ENCODE data around the gene PSIP1.

DNA sequence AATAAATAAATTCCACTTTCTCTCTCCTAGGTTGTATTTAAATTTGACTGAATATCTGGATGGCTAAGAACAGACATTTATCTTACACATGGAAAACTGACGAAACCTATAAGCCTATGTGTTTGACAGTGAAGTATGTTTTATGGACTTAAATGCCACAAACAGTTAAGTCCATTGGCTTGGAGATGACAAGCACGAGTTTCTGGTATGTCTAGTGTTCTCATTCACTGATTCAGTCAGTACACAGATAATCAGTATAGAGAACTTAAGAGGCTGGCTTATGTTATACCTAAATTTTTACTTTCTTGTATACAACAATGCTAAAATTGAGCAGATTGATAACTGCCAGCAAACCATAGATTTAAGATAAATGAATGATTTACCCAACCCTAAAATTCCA lies 49.2 kb downstream of the PSIP1 start:
- TF ChIP-seq CREB1 (CRISPR knock-in tag; IDR thresholded peaks at IDR 0.05): no peak
- TF ChIP-seq, protein P1, sequence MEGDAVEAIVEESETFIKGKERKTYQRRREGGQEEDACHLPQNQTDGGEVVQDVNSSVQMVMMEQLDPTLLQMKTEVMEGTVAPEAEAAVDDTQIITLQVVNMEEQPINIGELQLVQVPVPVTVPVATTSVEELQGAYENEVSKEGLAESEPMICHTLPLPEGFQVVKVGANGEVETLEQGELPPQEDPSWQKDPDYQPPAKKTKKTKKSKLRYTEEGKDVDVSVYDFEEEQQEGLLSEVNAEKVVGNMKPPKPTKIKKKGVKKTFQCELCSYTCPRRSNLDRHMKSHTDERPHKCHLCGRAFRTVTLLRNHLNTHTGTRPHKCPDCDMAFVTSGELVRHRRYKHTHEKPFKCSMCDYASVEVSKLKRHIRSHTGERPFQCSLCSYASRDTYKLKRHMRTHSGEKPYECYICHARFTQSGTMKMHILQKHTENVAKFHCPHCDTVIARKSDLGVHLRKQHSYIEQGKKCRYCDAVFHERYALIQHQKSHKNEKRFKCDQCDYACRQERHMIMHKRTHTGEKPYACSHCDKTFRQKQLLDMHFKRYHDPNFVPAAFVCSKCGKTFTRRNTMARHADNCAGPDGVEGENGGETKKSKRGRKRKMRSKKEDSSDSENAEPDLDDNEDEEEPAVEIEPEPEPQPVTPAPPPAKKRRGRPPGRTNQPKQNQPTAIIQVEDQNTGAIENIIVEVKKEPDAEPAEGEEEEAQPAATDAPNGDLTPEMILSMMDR (IDR thresholded peaks at IDR 0.05): no peak
- no peak for TF ChIP-seq JUN (CRISPR knock-in tag; IDR thresholded peaks at IDR 0.05)
- no peak for TF ChIP-seq FOXJ3 (CRISPR knock-in tag; IDR thresholded peaks at IDR 0.05; ENCODE audit: borderline replicate concordance)
- TF ChIP-seq ATF1 (CRISPR knock-in tag; IDR thresholded peaks at IDR 0.05): no peak
- TF ChIP-seq, protein P2, sequence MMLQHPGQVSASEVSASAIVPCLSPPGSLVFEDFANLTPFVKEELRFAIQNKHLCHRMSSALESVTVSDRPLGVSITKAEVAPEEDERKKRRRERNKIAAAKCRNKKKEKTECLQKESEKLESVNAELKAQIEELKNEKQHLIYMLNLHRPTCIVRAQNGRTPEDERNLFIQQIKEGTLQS (CRISPR knock-in tag; conservative IDR thresholded peaks at IDR 0.05): no peak
- TF ChIP-seq, protein P3, sequence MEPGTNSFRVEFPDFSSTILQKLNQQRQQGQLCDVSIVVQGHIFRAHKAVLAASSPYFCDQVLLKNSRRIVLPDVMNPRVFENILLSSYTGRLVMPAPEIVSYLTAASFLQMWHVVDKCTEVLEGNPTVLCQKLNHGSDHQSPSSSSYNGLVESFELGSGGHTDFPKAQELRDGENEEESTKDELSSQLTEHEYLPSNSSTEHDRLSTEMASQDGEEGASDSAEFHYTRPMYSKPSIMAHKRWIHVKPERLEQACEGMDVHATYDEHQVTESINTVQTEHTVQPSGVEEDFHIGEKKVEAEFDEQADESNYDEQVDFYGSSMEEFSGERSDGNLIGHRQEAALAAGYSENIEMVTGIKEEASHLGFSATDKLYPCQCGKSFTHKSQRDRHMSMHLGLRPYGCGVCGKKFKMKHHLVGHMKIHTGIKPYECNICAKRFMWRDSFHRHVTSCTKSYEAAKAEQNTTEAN (CRISPR knock-in tag; IDR thresholded peaks at IDR 0.05): no peak
- TF ChIP-seq, protein P4, sequence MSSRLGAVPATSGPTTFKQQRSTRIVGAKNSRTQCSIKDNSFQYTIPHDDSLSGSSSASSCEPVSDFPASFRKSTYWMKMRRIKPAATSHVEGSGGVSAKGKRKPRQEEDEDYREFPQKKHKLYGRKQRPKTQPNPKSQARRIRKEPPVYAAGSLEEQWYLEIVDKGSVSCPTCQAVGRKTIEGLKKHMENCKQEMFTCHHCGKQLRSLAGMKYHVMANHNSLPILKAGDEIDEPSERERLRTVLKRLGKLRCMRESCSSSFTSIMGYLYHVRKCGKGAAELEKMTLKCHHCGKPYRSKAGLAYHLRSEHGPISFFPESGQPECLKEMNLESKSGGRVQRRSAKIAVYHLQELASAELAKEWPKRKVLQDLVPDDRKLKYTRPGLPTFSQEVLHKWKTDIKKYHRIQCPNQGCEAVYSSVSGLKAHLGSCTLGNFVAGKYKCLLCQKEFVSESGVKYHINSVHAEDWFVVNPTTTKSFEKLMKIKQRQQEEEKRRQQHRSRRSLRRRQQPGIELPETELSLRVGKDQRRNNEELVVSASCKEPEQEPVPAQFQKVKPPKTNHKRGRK (CRISPR knock-in tag; IDR thresholded peaks at IDR 0.05; ENCODE audit: borderline replicate concordance): no peak
- TF ChIP-seq, protein P5, sequence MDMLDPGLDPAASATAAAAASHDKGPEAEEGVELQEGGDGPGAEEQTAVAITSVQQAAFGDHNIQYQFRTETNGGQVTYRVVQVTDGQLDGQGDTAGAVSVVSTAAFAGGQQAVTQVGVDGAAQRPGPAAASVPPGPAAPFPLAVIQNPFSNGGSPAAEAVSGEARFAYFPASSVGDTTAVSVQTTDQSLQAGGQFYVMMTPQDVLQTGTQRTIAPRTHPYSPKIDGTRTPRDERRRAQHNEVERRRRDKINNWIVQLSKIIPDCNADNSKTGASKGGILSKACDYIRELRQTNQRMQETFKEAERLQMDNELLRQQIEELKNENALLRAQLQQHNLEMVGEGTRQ (CRISPR knock-in tag; IDR thresholded peaks at IDR 0.05): no peak
- TF ChIP-seq, protein P6, sequence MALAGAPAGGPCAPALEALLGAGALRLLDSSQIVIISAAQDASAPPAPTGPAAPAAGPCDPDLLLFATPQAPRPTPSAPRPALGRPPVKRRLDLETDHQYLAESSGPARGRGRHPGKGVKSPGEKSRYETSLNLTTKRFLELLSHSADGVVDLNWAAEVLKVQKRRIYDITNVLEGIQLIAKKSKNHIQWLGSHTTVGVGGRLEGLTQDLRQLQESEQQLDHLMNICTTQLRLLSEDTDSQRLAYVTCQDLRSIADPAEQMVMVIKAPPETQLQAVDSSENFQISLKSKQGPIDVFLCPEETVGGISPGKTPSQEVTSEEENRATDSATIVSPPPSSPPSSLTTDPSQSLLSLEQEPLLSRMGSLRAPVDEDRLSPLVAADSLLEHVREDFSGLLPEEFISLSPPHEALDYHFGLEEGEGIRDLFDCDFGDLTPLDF (CRISPR knock-in tag; IDR thresholded peaks at IDR 0.05): no peak
- TF ChIP-seq GRHL2 (CRISPR knock-in tag; IDR thresholded peaks at IDR 0.05; ENCODE audit: insufficient replicate concordance, severe bottlenecking): no peak
- no peak for TF ChIP-seq IRF2 (CRISPR knock-in tag; IDR thresholded peaks at IDR 0.05; ENCODE audit: borderline replicate concordance, low read depth)
- TF ChIP-seq ZNF423 (CRISPR knock-in tag; IDR thresholded peaks at IDR 0.05): no peak

Data from WTC11 (cell line).